Measurements from ENCODE around the gene SRP19.

Gene SRP19

GRCh38 chr5:112860929-112861637 is at the start of gene SRP19:
Gene SRP19, plus strand, starts transcription at chr5:112861287. Its CDS starts 90 bp downstream, at chr5:112861377.
- H3K27ac ChIP-seq, result peak within 1 kb of the TSS; percentile 83
- peak; percentile 91 for TF ChIP-seq ZFX (IDR thresholded peaks at IDR 0.05)
- TF ChIP-seq CTCF (conservative IDR thresholded peaks at IDR 0.05), result no peak

GRCh38 chr5:112812549-112812948 is 48.5 kb upstream of the SRP19 start:
- no peak overlapping the region for H3K27ac ChIP-seq
- TF ChIP-seq CTCF (conservative IDR thresholded peaks at IDR 0.05), result no peak
- TF ChIP-seq ZFX (IDR thresholded peaks at IDR 0.05), result no peak

DNA sequence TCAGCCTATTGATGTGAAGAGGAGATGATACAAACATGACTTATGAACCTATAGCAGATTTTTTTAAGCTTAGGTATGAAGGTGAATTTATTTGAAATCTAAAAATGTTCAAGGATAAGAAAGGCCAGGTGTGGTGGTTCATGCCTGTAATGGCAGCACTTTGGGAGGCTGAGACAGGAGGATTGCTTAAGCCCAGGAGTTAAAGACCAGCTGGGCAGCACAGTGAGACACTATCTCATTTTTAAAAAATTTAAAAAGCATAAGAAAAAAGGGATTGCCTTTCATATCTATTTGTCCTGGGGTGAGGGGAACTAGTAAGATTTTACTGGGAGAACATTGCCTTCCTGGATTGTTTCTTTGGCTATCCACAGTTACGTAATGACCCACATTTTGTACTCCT is 40.8 kb upstream of the SRP19 start:
- H3K27ac ChIP-seq, result no peak overlapping the region
- TF ChIP-seq ZFX (IDR thresholded peaks at IDR 0.05) (no peak), CTCF (conservative IDR thresholded peaks at IDR 0.05) (no peak)

GRCh38 chr5:112822456-112822855 is 38.6 kb upstream of the SRP19 start:
- H3K27ac ChIP-seq, result no peak overlapping the region
- TF ChIP-seq ZFX (IDR thresholded peaks at IDR 0.05), result no peak
- TF ChIP-seq CTCF (conservative IDR thresholded peaks at IDR 0.05), result no peak

DNA sequence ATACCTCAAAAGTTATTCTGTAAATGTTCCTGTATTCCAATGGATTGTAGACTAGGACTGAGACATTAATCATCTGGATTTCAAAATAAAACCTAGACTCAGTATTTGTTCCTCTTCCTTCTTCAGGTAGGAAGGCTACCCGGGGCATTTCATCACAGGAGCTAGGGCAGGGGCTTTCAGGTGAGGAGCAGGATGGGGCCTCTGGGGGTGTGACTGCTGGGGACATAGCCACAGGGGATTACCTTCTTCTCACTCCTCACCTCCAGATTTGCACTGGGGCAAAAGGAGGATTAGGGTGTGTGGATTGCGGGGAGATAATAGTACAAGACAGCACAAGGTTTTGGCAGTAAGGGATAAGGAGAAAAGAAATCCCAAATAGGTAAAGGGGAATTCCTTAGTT is 37.9 kb upstream of the SRP19 start:
- peak overlapping the region; percentile 40; the same call in 1 of the 2 replicates for H3K27ac ChIP-seq
- no peak for TF ChIP-seq CTCF (conservative IDR thresholded peaks at IDR 0.05)
- no peak for TF ChIP-seq ZFX (IDR thresholded peaks at IDR 0.05)

DNA sequence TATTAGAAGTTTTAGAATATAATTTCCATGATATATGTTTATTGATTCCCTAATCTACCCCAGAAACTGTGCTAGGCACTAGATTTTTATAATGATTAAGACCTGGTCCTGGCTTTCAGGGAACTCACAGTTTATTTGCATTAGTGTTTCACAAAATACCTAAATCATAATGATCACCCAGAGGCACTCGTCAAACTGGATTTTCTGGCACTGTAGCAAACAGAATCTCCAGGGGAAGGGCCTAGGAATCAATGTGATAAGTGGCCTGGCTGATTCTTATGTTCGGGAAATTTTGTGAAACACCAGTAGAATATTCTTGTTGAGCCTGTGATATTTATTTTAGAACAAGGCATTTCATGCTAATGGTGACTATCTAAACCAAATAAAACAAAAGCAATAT is 37.4 kb upstream of the SRP19 start:
- no peak overlapping the region for H3K27ac ChIP-seq

More for the DNA sequence above, 37.4 kb upstream of the SRP19 start:
- TF ChIP-seq CTCF (conservative IDR thresholded peaks at IDR 0.05) (no peak), ZFX (IDR thresholded peaks at IDR 0.05) (no peak)
